Nephron (organoid): ENCODE measurements around the gene DTNB.
"Not testable (repeated sequence)": the region's sequence is repeated elsewhere in the genome, so short reads cannot be mapped to it uniquely, and the experiment has no call there.

Experiments
- H3K27ac Mint-ChIP-seq, 3 experiments: 2 replicates each; pipeline ENCODE4 v1.8.0; 2020; ENCODE audit warnings: mixed read lengths in 3 of 3, mild to moderate bottlenecking in 2 of 3, moderate library complexity in 1 of 3
- H3K27me3 Mint-ChIP-seq: 2 replicates; pipeline ENCODE4 v1.8.0; 2021; ENCODE audit warnings: low read depth, mild to moderate bottlenecking, moderate library complexity, mixed read lengths
- H3K36me3 Mint-ChIP-seq: 2 replicates; pipeline ENCODE4 v1.8.0; 2020; ENCODE audit warnings: low read depth, mixed read lengths
- H3K4me1 Mint-ChIP-seq: 2 replicates; pipeline ENCODE4 v1.8.0; 2020; ENCODE audit warnings: mixed read lengths
- H3K4me3 Mint-ChIP-seq, 3 experiments: 2 replicates each; pipeline ENCODE4 v1.8.0; 2020; ENCODE audit warnings: mild to moderate bottlenecking in 3 of 3, mixed read lengths in 3 of 3, moderate library complexity in 2 of 3
- H3K9me3 Mint-ChIP-seq: 2 replicates; pipeline ENCODE4 v1.8.0; 2020; ENCODE audit warnings: mixed read lengths
- TF ChIP-seq, protein P1 (sequence below), 3 experiments: fragments of 200-600 bp; sonication (generic); IDR thresholded peaks; one replicate each; pipeline ENCODE4 v1.5.0; 2021; ENCODE audit warnings: antibody characterized with exemption in 3 of 3; ENCODE audit not compliant: unreplicated experiment in 3 of 3

Gene DTNB

DNA sequence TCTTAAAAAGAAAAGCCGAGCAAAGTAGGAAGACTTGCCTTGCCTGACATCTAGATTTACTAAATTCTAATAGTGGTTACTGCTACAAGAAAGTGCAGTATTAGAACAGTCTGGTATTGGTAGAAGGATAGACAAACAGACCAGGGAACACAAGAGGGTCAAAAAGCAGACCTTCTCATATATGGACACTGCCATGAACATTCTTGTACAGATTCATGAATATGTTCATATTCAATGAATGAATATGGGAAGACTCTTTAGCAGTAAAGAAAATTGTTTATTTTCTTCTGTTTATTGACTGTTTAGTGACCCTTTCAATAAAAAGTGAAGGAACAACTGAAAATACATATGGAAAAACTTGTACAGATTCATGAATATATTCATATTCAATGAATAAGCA is 37.6 kb downstream of the DTNB start:
- H3K4me3 Mint-ChIP-seq, result no peak overlapping the region
- peaks cover 47% of the 10 kb centered on the region for H3K36me3 Mint-ChIP-seq

DNA sequence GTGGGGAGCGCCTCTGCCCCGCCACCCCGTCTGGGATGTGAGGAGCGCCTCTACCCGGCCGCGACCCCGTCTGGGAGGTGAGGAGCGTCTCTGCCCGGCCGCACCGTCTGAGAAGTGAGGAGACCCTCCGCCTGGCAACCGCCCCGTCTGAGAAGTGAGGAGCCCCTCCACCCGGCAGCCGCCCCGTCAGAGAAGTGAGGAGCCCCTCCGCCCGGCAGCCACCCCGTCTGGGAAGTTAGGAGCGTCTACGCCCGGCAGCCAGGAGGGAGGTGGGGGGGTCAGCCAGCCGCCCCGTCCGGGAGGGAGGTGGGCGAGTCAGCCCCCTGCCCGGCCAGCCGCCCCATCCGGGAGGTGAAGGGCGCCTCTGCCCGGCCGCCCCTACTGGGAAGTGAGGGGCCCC is 39.6 kb downstream of the DTNB start:
- H3K27ac Mint-ChIP-seq, H3K27me3 Mint-ChIP-seq, H3K4me1 Mint-ChIP-seq, H3K4me3 Mint-ChIP-seq: not testable (repeated sequence)
- Mint-ChIP-seq H3K9me3 (peaks cover 14% of the 10 kb centered on the region), H3K36me3 (peaks cover 42% of the 10 kb centered on the region)

More for the DNA sequence above, 37.6 kb downstream of the DTNB start:
- no peak overlapping the region for H3K27ac Mint-ChIP-seq
- no peaks in the 10 kb centered on the region for H3K27me3 Mint-ChIP-seq
- H3K4me1 Mint-ChIP-seq, result no peaks in the 10 kb centered on the region
- H3K9me3 Mint-ChIP-seq, result peaks cover 14% of the 10 kb centered on the region
- TF ChIP-seq, protein P1, sequence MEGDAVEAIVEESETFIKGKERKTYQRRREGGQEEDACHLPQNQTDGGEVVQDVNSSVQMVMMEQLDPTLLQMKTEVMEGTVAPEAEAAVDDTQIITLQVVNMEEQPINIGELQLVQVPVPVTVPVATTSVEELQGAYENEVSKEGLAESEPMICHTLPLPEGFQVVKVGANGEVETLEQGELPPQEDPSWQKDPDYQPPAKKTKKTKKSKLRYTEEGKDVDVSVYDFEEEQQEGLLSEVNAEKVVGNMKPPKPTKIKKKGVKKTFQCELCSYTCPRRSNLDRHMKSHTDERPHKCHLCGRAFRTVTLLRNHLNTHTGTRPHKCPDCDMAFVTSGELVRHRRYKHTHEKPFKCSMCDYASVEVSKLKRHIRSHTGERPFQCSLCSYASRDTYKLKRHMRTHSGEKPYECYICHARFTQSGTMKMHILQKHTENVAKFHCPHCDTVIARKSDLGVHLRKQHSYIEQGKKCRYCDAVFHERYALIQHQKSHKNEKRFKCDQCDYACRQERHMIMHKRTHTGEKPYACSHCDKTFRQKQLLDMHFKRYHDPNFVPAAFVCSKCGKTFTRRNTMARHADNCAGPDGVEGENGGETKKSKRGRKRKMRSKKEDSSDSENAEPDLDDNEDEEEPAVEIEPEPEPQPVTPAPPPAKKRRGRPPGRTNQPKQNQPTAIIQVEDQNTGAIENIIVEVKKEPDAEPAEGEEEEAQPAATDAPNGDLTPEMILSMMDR (IDR thresholded peaks at IDR 0.05; ENCODE audit: unreplicated experiment in 3 of 3), result no peak

DNA sequence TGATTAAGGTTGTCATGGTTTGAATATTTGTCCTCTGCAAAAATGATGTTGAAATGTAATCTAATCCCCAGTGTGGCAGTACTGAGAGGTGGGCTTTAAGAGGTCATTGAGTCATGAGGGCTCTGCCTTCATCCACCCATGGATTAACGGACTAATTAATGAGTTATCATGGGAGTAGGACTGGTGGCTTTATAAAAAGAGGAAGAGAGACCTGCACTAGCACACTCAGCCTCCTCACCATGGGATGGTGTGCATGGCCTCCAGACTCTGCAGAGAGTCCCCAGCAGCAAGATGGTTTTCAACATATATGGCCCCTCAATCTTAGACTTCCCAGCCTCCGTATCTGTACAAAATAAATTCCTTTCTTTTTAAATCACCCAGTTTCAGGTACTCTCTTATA is 41.0 kb downstream of the DTNB start:
- Mint-ChIP-seq H3K27ac (no peak overlapping the region), H3K27me3 (no peaks in the 10 kb centered on the region), H3K4me1 (no peaks in the 10 kb centered on the region), H3K4me3 (no peak overlapping the region), H3K36me3 (peaks cover 42% of the 10 kb centered on the region), H3K9me3 (peaks cover 11% of the 10 kb centered on the region)
- TF ChIP-seq, protein P1 (IDR thresholded peaks at IDR 0.05; ENCODE audit: unreplicated experiment in 3 of 3), result no peak

DNA sequence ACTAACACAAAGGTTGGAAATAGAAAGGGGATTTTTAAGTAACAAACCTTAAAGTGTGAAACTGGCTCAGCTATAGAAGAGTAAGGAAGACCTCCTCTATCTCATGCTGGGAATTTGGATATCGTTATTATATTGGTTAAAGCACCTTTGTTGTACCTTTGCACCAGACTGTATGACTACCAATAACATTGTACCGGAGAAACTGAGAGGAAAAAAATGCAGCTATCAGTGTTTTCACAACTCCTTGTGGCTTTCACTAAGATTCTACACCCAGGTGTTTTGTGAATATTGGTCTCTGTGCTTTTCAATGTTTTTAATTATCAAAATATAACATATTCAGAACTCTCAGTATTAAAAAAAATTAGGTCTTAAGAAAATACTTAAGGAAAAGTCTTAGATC is 48.7 kb downstream of the DTNB start:
- TF ChIP-seq, protein P1 (IDR thresholded peaks at IDR 0.05; ENCODE audit: unreplicated experiment in 3 of 3), result no peak
- Mint-ChIP-seq H3K36me3 (peaks cover 47% of the 10 kb centered on the region), H3K4me1 (peaks cover 10% of the 10 kb centered on the region), H3K27me3 (no peaks in the 10 kb centered on the region), H3K4me3 (no peak overlapping the region), H3K27ac (no peak overlapping the region), H3K9me3 (no peaks in the 10 kb centered on the region)

DNA sequence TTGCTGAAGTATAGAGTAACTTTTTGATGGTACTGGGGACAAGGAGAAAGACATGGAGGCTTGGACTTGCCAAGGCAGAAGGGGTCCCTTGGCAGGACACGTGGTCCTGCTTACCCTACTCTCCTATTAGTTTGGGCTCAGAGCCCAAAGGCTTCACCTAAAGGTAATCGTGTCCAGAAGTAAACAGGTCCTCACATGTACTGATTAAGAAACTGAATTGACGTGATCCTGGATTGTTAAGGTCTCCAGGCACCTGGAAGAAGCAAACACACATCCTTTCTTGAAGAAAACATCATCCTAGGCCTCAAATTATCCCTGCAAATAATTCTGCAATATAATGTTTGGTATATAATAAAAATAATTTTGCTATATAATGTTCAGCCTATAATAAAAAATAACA is 50.0 kb downstream of the DTNB start:
- Mint-ChIP-seq H3K36me3 (peaks cover 46% of the 10 kb centered on the region), H3K27ac (no peak overlapping the region), H3K27me3 (no peaks in the 10 kb centered on the region), H3K4me1 (peaks cover 20% of the 10 kb centered on the region), H3K4me3 (no peak overlapping the region), H3K9me3 (no peaks in the 10 kb centered on the region)
- TF ChIP-seq, protein P1 (IDR thresholded peaks at IDR 0.05; ENCODE audit: unreplicated experiment in 3 of 3), result no peak

DNA sequence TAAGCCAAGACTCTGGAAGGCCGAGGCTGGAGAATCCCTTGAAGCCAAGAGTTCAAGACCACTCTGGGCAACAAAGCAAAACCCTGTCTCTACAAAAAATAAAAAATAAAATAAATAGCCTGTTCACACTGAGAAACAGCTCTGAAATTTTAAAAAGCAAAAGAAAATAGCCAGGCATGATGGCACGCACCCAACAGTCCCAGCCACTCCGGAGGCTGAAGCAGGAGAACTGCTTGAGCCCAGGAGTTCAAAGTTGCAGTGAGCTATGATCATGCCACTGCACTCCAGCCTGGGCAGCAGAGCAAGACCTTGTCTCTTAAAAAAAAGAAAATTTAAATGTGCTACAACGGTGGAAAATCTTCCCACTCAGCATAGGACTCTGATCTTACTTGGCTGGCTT is 52.7 kb downstream of the DTNB start:
- H3K27me3 Mint-ChIP-seq, result no peaks in the 10 kb centered on the region
- H3K4me1 Mint-ChIP-seq, result peaks cover 36% of the 10 kb centered on the region
- peaks cover 35% of the 10 kb centered on the region for H3K36me3 Mint-ChIP-seq
- TF ChIP-seq, protein P1 (IDR thresholded peaks at IDR 0.05; ENCODE audit: unreplicated experiment in 3 of 3), result no peak
- H3K4me3 Mint-ChIP-seq, result no peak overlapping the region
- peak overlapping the region in 2 of 3 experiments; percentile 57 to 86 for H3K27ac Mint-ChIP-seq
- H3K9me3 Mint-ChIP-seq, result no peaks in the 10 kb centered on the region
